BLaER1 (cell line): Measurements from ENCODE around the gene MED4.

Experiments
- H3K27ac ChIP-seq: shearing (Covaris generic); formaldehyde crosslinking; 2 replicates; pipeline ENCODE4 v1.8.1; 2022
- H3K27me3 ChIP-seq: shearing (Covaris generic); formaldehyde crosslinking; 2 replicates; pipeline ENCODE4 v1.8.1; 2022
- H3K36me3 ChIP-seq: shearing (Covaris generic); formaldehyde crosslinking; 2 replicates; pipeline ENCODE4 v1.8.1; 2022
- H3K4me1 ChIP-seq: shearing (Covaris generic); formaldehyde crosslinking; 2 replicates; pipeline ENCODE4 v1.8.1; 2022
- H3K4me2 ChIP-seq: shearing (Covaris generic); formaldehyde crosslinking; 2 replicates; pipeline ENCODE4 v1.8.1; 2022
- H3K4me3 ChIP-seq: shearing (Covaris generic); formaldehyde crosslinking; 2 replicates; pipeline ENCODE4 v1.8.1; 2022
- H3K9ac ChIP-seq: shearing (Covaris generic); formaldehyde crosslinking; 2 replicates; pipeline ENCODE4 v1.8.1; 2022
- H3K9me3 ChIP-seq: shearing (Covaris generic); formaldehyde crosslinking; 2 replicates; pipeline ENCODE4 v1.8.1; 2022
- H4K20me1 ChIP-seq: shearing (Covaris generic); formaldehyde crosslinking; 2 replicates; pipeline ENCODE4 v1.8.1; 2022
- Cebpa-rat ChIP-seq: shearing (Covaris generic); IDR thresholded peaks from 2 replicates; pipeline ENCODE4 v1.8.1; 2022

Gene MED4

DNA sequence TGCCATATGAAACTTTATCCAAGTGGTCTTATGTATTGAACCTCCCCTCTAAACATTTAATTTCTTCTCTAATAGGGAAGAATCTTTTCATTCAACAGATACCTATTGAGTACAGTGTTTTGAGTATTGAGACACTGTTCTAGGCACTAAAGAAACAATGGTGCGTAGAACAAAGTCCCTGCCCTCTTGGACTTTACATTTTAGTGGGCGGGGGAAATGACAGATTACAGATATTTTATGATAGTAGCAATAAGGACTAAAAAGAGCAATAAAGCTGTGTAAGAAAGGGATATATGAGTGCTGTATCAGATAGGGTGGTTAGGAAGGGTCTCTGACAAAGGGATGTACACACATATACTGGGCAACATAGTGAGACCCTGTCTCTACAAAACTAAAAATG is 52.0 kb downstream of the MED4 start:
- H3K4me3 ChIP-seq: no peak overlapping the region
- TF ChIP-seq Cebpa-rat: no peak
- peaks cover 51% of the 10 kb centered on the region for H3K36me3 ChIP-seq
- no peaks in the 10 kb centered on the region for H3K27me3 ChIP-seq
- no peak overlapping the region for H3K27ac ChIP-seq
- H3K9ac ChIP-seq: no peak overlapping the region
- no peak overlapping the region for H3K4me2 ChIP-seq
- no peaks in the 10 kb centered on the region for H3K9me3 ChIP-seq
- no peaks in the 10 kb centered on the region for H4K20me1 ChIP-seq
- H3K4me1 ChIP-seq: peaks cover 12% of the 10 kb centered on the region

DNA sequence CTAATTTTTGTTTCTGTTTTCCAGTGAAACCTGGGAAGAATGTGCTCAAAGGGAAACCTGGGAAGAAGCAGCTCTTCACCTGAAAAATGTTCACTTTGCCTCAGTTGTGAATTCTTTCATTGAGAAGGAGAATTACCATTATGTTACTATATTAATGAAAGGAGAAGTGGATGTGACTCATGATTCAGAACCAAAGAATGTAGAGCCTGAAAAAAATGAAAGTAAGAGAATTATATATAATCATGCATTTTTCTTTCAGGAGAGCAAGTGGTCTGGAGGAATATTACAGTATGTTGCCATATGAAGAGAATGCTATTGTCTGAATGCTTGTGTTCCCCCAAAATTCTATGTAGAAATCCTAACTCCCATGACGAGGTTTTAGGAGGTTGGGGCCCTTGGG is 54.0 kb downstream of the MED4 start:
- H3K27me3 ChIP-seq: no peaks in the 10 kb centered on the region
- H3K36me3 ChIP-seq: peaks cover 36% of the 10 kb centered on the region
- TF ChIP-seq Cebpa-rat: no peak
- no peaks in the 10 kb centered on the region for H3K9me3 ChIP-seq
- peaks cover 24% of the 10 kb centered on the region for H3K4me1 ChIP-seq
- no peak overlapping the region for H3K4me2 ChIP-seq
- no peak overlapping the region for H3K4me3 ChIP-seq
- no peaks in the 10 kb centered on the region for H4K20me1 ChIP-seq
- no peak overlapping the region for H3K9ac ChIP-seq
- no peak overlapping the region for H3K27ac ChIP-seq

DNA sequence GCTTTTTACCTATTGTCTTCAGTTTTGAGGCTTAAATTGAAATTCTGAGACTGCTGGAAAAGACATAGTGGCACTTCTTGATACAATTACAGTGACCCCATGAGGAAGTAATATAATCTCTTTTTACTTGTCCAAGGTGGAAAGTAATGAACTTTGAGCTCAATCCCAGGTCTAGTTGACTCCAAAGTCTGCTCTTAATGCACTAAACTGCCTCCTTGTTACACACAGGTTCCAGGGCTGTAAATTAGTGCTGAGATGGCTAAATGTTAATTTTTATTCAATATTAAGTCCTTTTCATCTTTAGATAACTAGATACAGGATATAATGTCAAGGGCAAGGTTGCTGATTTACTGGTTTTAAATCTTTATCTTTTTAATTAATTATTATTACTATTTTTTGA is 54.9 kb downstream of the MED4 start:
- Histone ChIP-seq H3K4me3 (no peak overlapping the region), H3K4me2 (no peak overlapping the region), H4K20me1 (no peaks in the 10 kb centered on the region), H3K9me3 (no peaks in the 10 kb centered on the region), H3K36me3 (peaks cover 38% of the 10 kb centered on the region), H3K4me1 (peaks cover 26% of the 10 kb centered on the region), H3K9ac (no peak overlapping the region), H3K27me3 (no peaks in the 10 kb centered on the region), H3K27ac (no peak overlapping the region)
- no peak for TF ChIP-seq Cebpa-rat

DNA sequence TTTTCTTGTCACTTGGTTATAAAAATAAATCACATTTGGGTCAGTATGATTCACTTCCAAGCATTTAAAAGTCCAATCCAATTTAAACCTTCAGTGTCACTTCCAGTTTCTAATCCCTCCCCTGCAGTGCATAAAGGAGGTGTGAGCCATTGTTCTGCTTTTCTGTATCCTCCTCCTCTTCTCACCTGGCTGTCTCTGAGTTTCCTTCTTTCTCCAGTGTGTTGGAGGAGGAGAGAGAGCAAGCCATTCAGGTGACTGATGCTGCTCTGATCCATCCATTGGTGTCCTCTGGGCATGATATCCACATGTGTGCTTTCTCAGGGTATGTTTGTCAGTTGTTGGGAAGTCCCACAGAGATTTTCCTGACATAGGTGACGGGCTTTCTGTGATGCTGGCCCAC is 56.1 kb downstream of the MED4 start:
- H3K36me3 ChIP-seq: peaks cover 51% of the 10 kb centered on the region
- peak overlapping the region; percentile 72 for H3K4me3 ChIP-seq
- H3K27ac ChIP-seq: no peak overlapping the region

DNA sequence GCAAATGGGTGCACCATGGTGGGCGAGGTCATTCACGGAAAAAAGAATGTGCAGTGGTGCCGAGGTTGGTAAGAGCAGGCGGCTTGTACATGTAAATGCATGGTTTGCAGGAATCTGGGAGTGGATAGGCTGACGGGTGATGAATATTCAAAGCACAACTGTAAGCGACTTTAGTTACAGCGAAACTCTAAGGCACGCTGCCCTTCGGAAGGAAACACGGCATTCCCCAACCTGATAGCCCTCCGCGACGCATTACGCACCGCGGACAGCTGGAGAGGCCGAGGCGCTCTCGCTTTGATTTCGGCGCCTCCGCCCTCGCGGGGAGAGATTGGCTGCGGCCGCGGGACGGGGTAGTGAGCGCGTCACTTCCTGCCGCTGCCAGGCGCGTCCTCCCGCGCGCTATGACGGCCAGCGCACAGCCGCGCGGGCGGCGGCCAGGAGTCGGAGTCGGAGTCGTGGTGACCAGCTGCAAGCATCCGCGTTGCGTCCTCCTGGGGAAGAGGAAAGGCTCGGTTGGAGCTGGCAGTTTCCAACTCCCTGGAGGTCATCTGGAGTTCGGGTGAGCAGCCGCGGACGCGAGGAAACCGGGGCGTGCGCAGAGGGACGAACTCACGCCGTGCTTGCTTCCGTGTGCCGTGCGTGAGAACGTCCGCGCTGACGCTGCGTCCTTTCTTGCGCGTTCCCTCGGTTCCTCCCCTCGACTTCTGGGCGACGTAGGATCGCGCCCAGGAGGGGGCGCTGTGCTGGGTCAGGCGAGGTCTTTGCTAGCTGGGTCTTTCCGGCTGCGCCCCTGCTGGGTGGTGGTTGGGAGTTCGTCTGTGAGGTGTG is 57.3 kb downstream of the MED4 start, which contains the start of gene NUDT15:
TSS of gene NUDT15 (plus strand) at position 381 of the 828 bp plus-strand sequence. CDS start at position 402, 21 bp downstream.
- H3K4me1 ChIP-seq: peaks cover 26% of the 10 kb centered on the region
- H3K27me3 ChIP-seq: no peaks in the 10 kb centered on the region
- H3K27ac ChIP-seq: peak within 1 kb of the TSS; percentile 95
- H4K20me1 ChIP-seq: no peaks in the 10 kb centered on the region
- peak within 1 kb of the TSS; percentile 82 for H3K4me2 ChIP-seq
- H3K36me3 ChIP-seq: peaks cover 44% of the 10 kb centered on the region
- H3K9me3 ChIP-seq: peaks cover 20% of the 10 kb centered on the region
- H3K9ac ChIP-seq: peak within 1 kb of the TSS; percentile 87
- TF ChIP-seq Cebpa-rat: no peak
- peak within 1 kb of the TSS; percentile 72 for H3K4me3 ChIP-seq

More for the DNA sequence above, 56.1 kb downstream of the MED4 start:
- no peak for TF ChIP-seq Cebpa-rat
- Histone ChIP-seq H3K4me2 (peak overlapping the region; percentile 82), H4K20me1 (no peaks in the 10 kb centered on the region), H3K27me3 (no peaks in the 10 kb centered on the region), H3K9ac (no peak overlapping the region), H3K9me3 (peaks cover 12% of the 10 kb centered on the region), H3K4me1 (peaks cover 26% of the 10 kb centered on the region)

DNA sequence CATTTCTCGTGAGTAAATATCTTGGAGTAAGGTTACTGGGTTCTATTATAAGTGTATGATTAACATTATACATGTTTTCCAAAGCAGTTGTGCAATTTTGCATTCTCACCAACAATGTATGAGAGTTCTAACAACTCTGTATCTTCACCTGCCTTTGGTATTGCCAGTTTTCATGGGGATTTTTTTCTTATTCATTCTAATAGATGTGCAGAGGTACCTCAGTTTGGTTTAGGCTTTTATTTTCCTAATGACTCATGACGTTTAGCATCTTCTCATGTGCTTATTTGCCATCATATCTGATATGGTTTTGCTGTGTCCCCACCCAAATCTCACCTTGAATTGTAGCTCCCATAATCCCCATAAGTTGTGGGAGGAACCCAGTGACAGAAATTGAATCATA is 65.0 kb downstream of the MED4 start:
- no peak overlapping the region for H3K4me2 ChIP-seq
- H3K4me3 ChIP-seq: no peak overlapping the region
- no peak overlapping the region for H3K9ac ChIP-seq
- peaks cover 42% of the 10 kb centered on the region for H3K36me3 ChIP-seq
- no peaks in the 10 kb centered on the region for H4K20me1 ChIP-seq
- H3K9me3 ChIP-seq: peaks cover 48% of the 10 kb centered on the region
- H3K27ac ChIP-seq: no peak overlapping the region
- no peaks in the 10 kb centered on the region for H3K4me1 ChIP-seq
- TF ChIP-seq Cebpa-rat: no peak
- H3K27me3 ChIP-seq: no peaks in the 10 kb centered on the region

DNA sequence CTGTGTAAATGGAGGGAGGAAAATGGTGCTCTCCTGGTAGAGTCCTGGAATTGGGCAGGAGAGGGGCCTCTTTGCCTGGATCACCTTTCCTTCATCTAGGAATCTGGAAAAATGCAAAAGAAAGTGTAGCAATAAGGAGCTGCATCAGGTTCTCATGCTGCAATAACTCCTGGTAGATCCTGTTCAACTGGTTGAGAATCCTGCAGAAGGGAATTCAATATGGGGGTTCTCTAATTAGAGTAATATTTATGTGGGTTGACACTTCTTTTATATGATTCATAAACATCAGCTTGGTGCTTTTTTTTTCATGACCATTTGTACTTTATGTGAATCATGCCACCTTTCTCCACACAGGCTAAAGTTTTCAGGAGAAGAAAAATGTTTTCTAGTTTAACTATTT is 66.8 kb downstream of the MED4 start:
- H3K4me3 ChIP-seq: no peak overlapping the region
- no peaks in the 10 kb centered on the region for H3K27me3 ChIP-seq
- peaks cover 30% of the 10 kb centered on the region for H3K36me3 ChIP-seq
- H3K4me1 ChIP-seq: no peaks in the 10 kb centered on the region
- H4K20me1 ChIP-seq: no peaks in the 10 kb centered on the region
- H3K4me2 ChIP-seq: no peak overlapping the region
- no peak for TF ChIP-seq Cebpa-rat
- no peak overlapping the region for H3K9ac ChIP-seq
- H3K27ac ChIP-seq: no peak overlapping the region
- peaks cover 32% of the 10 kb centered on the region for H3K9me3 ChIP-seq
